B cell (primary cell): ENCODE data around the gene NETO2. TPM values are rescaled to one million over a fixed set of nuclear protein-coding genes. Genes with fewer than 3 reads are reported as not detected.

Experiments
- ATAC-seq: fragments of 200-7000 bp; cut with Tn5 transposase; one replicate; pipeline ENCODE4 v1.10.0; 2021; ENCODE audit warnings: low read depth, mild to moderate bottlenecking, moderate number of reproducible peaks, moderate library complexity
- CTCF ChIA-PET: fragments of 350-600 bp; sonication (Branson Sonifier 250); formaldehyde crosslinking; loops from one replicate; lab custom pipeline; 2021; ENCODE audit warnings: antibody characterized with exemption, inconsistent platforms; lab: Charles Lee
- POLR2A ChIA-PET: fragments of 350-600 bp; sonication (Branson Sonifier 250); formaldehyde crosslinking; loops from one replicate; lab custom pipeline; 2021; ENCODE audit warnings: antibody characterized with exemption; lab: Charles Lee
- DNase-seq: peaks from one replicate; pipeline ENCODE4 v3.0.0; 2013
- H2AFZ ChIP-seq: 2 replicates; pipeline ENCODE4 v1.6.1; 2012; ENCODE audit warnings: mild to moderate bottlenecking, low read depth, low read length; ENCODE audit not compliant: insufficient read depth, poor library complexity, severe bottlenecking
- H3K27ac ChIP-seq, 2 donors: 1 replicate in 1 of 2; 2 replicates in 1 of 2; pipeline ENCODE4 v1.5.1; 2012 to 2013; ENCODE audit warnings: low read length in 2 of 2, mild to moderate bottlenecking in 2 of 2, moderate library complexity in 1 of 2
- H3K27me3 ChIP-seq, 4 experiments: fragments of 200-600 bp in 1 of 4; sonication (generic) in 1 of 4; replicated peaks in 1 of 4; 1 replicate in 2 of 4; 2 replicates in 2 of 4; pipeline versions ENCODE4 v1.6.1 to v1.7.0; 2013 to 2016; ENCODE audit warnings: low read length in 3 of 4, mild to moderate bottlenecking in 2 of 4, mixed read lengths in 1 of 4, moderate library complexity in 1 of 4; ENCODE audit not compliant: insufficient read depth in 4 of 4, control insufficient read depth in 3 of 4; ENCODE audit errors: control extremely low read depth in 1 of 4
- H3K36me3 ChIP-seq, 2 experiments: replicated peaks in 1 of 2; 1 replicate in 1 of 2; 2 replicates in 1 of 2; pipeline versions ENCODE4 v1.6.1 to v1.7.1; 2013; ENCODE audit warnings: low read length in 1 of 2; ENCODE audit not compliant: insufficient read depth in 2 of 2, control insufficient read depth in 1 of 2; ENCODE audit errors: control extremely low read depth in 1 of 2, extremely low read depth in 1 of 2
- H3K4me1 ChIP-seq, 2 donors: fragments of 200-600 bp in 1 of 2; sonication (generic) in 1 of 2; 1 replicate in 1 of 2; 2 replicates in 1 of 2; pipeline versions ENCODE4 v1.5.1 to v1.6.1; 2013 to 2017; ENCODE audit warnings: low read length in 2 of 2; ENCODE audit not compliant: control insufficient read depth in 2 of 2, insufficient read depth in 2 of 2
- H3K4me2 ChIP-seq: replicated peaks from 2 replicates; pipeline ENCODE3; 2012; ENCODE audit warnings: mild to moderate bottlenecking, low read depth, low read length; ENCODE audit not compliant: poor library complexity, severe bottlenecking
- H3K4me3 ChIP-seq, 5 experiments: fragments of 200-600 bp in 1 of 5; sonication (generic) in 1 of 5; 1 replicate in 3 of 5; 2 replicates in 2 of 5; pipeline versions ENCODE4 v1.5.1 to v1.7.0; 2011 to 2016; ENCODE audit warnings: low read length in 4 of 5, mild to moderate bottlenecking in 4 of 5, low read depth in 2 of 5, control low read depth in 1 of 5, moderate library complexity in 1 of 5; ENCODE audit not compliant: insufficient read depth in 1 of 5; ENCODE audit errors: control extremely low read depth in 1 of 5, extremely low read depth in 1 of 5
- H3K79me2 ChIP-seq: fragments of 200-600 bp; sonication (generic); one replicate; pipeline ENCODE4 v1.6.0; 2016; ENCODE audit warnings: low read length; ENCODE audit not compliant: control insufficient read depth, insufficient read depth
- H3K9ac ChIP-seq: fragments of 200-600 bp; sonication (generic); 2 replicates; pipeline ENCODE4 v1.6.1; 2017; ENCODE audit warnings: mild to moderate bottlenecking, low read length, moderate library complexity
- H3K9me3 ChIP-seq, 3 donors: one replicate each; pipeline versions ENCODE4 v1.6.1 to v1.7.1; 2013; ENCODE audit warnings: low read length in 2 of 3; ENCODE audit not compliant: control insufficient read depth in 2 of 3, insufficient read depth in 1 of 3; ENCODE audit errors: control extremely low read depth in 1 of 3
- H4K20me1 ChIP-seq: 2 replicates; pipeline ENCODE4 v1.6.0; 2012; ENCODE audit warnings: mild to moderate bottlenecking, low read length; ENCODE audit not compliant: insufficient read depth, control insufficient read depth, poor library complexity, severe bottlenecking
- H3K27ac Mint-ChIP-seq: one replicate; pipeline ENCODE4 v1.8.0; 2021; ENCODE audit warnings: mixed read lengths
- H3K27me3 Mint-ChIP-seq: one replicate; pipeline ENCODE4 v1.8.0; 2021; ENCODE audit warnings: mixed read lengths
- H3K4me1 Mint-ChIP-seq: one replicate; pipeline ENCODE4 v1.8.0; 2021; ENCODE audit warnings: mixed read lengths
- H3K4me3 Mint-ChIP-seq: one replicate; pipeline ENCODE4 v1.8.0; 2021; ENCODE audit warnings: mixed read lengths
- H3K9me3 Mint-ChIP-seq: one replicate; pipeline ENCODE4 v1.8.0; 2022; ENCODE audit warnings: mixed read lengths; ENCODE audit not compliant: insufficient read depth
- CTCF ChIP-seq: fragments of 200-600 bp; IDR thresholded peaks from one replicate; pipeline ENCODE4 v1.8.0; 2022; ENCODE audit warnings: antibody characterized with exemption, mild to moderate bottlenecking
- EZH2 ChIP-seq: IDR thresholded peaks from 2 replicates; pipeline ENCODE4 v1.6.1; 2012; ENCODE audit warnings: borderline replicate concordance, low read depth, mild to moderate bottlenecking, moderate library complexity, low read length; ENCODE audit not compliant: insufficient read depth, poor library complexity, severe bottlenecking
- WGBS: methylation state at CpG from one replicate; pipeline ENCODE4 v1.1.5; 2013; ENCODE audit warnings: missing lambda C conversion rate; ENCODE audit not compliant: insufficient coverage; 5-methylcytosine and 5-hydroxymethylcytosine counted together
- intact Hi-C: fragments of 100-400 bp; cut with micrococcal nuclease; formaldehyde crosslinking; loops from one replicate; pipeline ENCODE4 v1.10.0; 2022
- polyA plus RNA-seq: library from polyadenylated mRNA; depleted of rRNA; stranded (reverse); fragments of >200 nt; gene quantifications from 2 replicates; pipeline ENCODE4 v1.2.3, GENCODE V29; 2012
- total RNA-seq, 2 donors: library from RNA; stranded (reverse); fragments of 120-200 nt in 1 of 2; gene quantifications; 1 replicate in 1 of 2; 2 replicates in 1 of 2; pipeline versions ENCODE4 v1.2.3 to v1.2.4, GENCODE V29; 2013 to 2022

Gene NETO2
- total and polyA plus RNA-seq, 2 donors (not counting 1 experiment from before 2014, with no cell fraction given) = 1.9 to 4.2 TPM

- Histone ChIP-seq H3K9me3 (no peaks in the 10 kb centered on the region), H3K4me2 (no peak overlapping the region), H3K27ac (no peak overlapping the region), H3K27me3 (no peaks in the 10 kb centered on the region), H4K20me1 (no peaks in the 10 kb centered on the region), H3K9ac (no peak overlapping the region), H3K4me3 (no peak overlapping the region), H3K79me2 (no peaks in the 10 kb centered on the region), H2AFZ (no peak overlapping the region), H3K4me1 (peaks cover 3 to 8% of the 10 kb centered on the region in 2 donors), H3K36me3 (no peaks in the 10 kb centered on the region)
- H3K4me3 Mint-ChIP-seq = no peak overlapping the region
- peaks cover 9% of the 10 kb centered on the region for H3K4me1 Mint-ChIP-seq
- TF ChIP-seq EZH2 = no peak
- TF ChIP-seq CTCF = no peak
- CTCF ChIA-PET = no interaction called here
- H3K9me3 Mint-ChIP-seq = no peaks in the 10 kb centered on the region
- no CpG with 5 or more reads among the region's 3 CpGs for WGBS
- H3K27me3 Mint-ChIP-seq = no peaks in the 10 kb centered on the region
- H3K27ac Mint-ChIP-seq = no peak overlapping the region
- ATAC-seq = no peak
- intact Hi-C loops = no loop called here
- POLR2A ChIA-PET = no interaction called here
- no peak for DNase-seq
Observed at GRCh38 chr16:47033176-47033575, 110.6 kb downstream of the NETO2 start.

- CTCF ChIA-PET = interaction anchor here (1.1 to 1.7 kb wide), 3 partner anchors 8 to 11 kb away, joined by 3 to 8 read pairs (median 3); no protein-coding TSS in a partner anchor
- Histone ChIP-seq H3K9me3 (no peaks in the 10 kb centered on the region), H3K4me1 (no peaks in the 10 kb centered on the region), H2AFZ (no peak overlapping the region), H3K27ac (no peak overlapping the region), H3K36me3 (no peaks in the 10 kb centered on the region), H3K9ac (no peak overlapping the region), H3K4me2 (no peak overlapping the region), H3K27me3 (no peaks in the 10 kb centered on the region), H4K20me1 (no peaks in the 10 kb centered on the region), H3K4me3 (no peak overlapping the region), H3K79me2 (no peaks in the 10 kb centered on the region)
- POLR2A ChIA-PET = no interaction called here
- Mint-ChIP-seq H3K4me1 (no peaks in the 10 kb centered on the region), H3K4me3 (no peak overlapping the region), H3K27me3 (no peaks in the 10 kb centered on the region), H3K9me3 (no peaks in the 10 kb centered on the region), H3K27ac (no peak overlapping the region)
- ATAC-seq (no peak), DNase-seq (no peak)
- intact Hi-C loops = no loop called here
- TF ChIP-seq CTCF (no peak), EZH2 (no peak)
- 96% methylated on average over 3 of the region's 3 CpGs for WGBS
Observed at GRCh38 chr16:47029724-47030123, 114.0 kb downstream of the NETO2 start.
